OCI-LY3 (cell line): ENCODE results near the gene COX5A.

ENCODE experiments used
- H2AFZ ChIP-seq: fragments of 200-600, 300-600 bp; shearing (Covaris generic); 2 replicates; pipeline ENCODE4 v1.6.0; 2014; ENCODE audit warnings: antibody characterized with exemption, low read depth, low read length
- H3K27ac ChIP-seq: fragments of 200-600, 300-600 bp; sonication (generic); 2 replicates; pipeline ENCODE4 v1.5.1; 2014; ENCODE audit warnings: mild to moderate bottlenecking, low read length, moderate library complexity, mixed read lengths
- H3K27me3 ChIP-seq: fragments of 200-600, 300-600 bp; sonication (generic); 2 replicates; pipeline ENCODE4 v1.6.1; 2014; ENCODE audit warnings: low read depth, low read length, mixed read lengths
- H3K36me3 ChIP-seq: fragments of 200-600, 300-600 bp; sonication (generic); replicated peaks from 2 replicates; pipeline ENCODE3; 2014; ENCODE audit warnings: low read depth, low read length, mixed read lengths
- H3K4me1 ChIP-seq: fragments of 300-600, 200-600 bp; sonication (generic); 2 replicates; pipeline ENCODE4 v1.6.1; 2014; ENCODE audit warnings: low read length, mixed read lengths
- H3K4me2 ChIP-seq: fragments of 200-600, 300-600 bp; sonication (generic); 2 replicates; pipeline ENCODE4 v1.6.1; 2014; ENCODE audit warnings: low read length, mixed read lengths
- H3K4me3 ChIP-seq: fragments of 300-600, 200-600 bp; sonication (generic); 2 replicates; pipeline ENCODE4 v1.5.1; 2014; ENCODE audit warnings: antibody characterized with exemption, mild to moderate bottlenecking, low read length, moderate library complexity
- H3K79me2 ChIP-seq: fragments of 300-600, 200-600 bp; shearing (Covaris generic); 2 replicates; pipeline ENCODE4 v1.6.1; 2014; ENCODE audit warnings: mild to moderate bottlenecking, low read length, mixed read lengths
- H3K9ac ChIP-seq: fragments of 300-600, 200-600 bp; shearing (Covaris generic); 2 replicates; pipeline ENCODE4 v1.6.0; 2014; ENCODE audit warnings: mild to moderate bottlenecking, low read length, moderate library complexity
- H3K9me3 ChIP-seq: fragments of 200-600, 300-600 bp; shearing (Covaris generic); 2 replicates; pipeline ENCODE4 v1.6.1; 2014; ENCODE audit warnings: low read length, mixed read lengths; ENCODE audit not compliant: insufficient read depth
- H4K20me1 ChIP-seq: fragments of 200-600, 300-600 bp; sonication (generic); 2 replicates; pipeline ENCODE4 v1.6.1; 2016; ENCODE audit warnings: low read length, mixed read lengths; ENCODE audit not compliant: insufficient read depth
- EZH2phosphoT487 ChIP-seq: fragments of 200-600 bp; shearing (Covaris generic); IDR thresholded peaks from 2 replicates; pipeline ENCODE4 v1.6.1; 2018; ENCODE audit warnings: antibody characterized with exemption, mixed run types, low read depth
- TF ChIP-seq, protein P1 (sequence below): fragments of 200-600, 300-600 bp; sonication (generic); IDR thresholded peaks from 2 replicates; pipeline ENCODE4 v1.5.1; 2014; ENCODE audit warnings: antibody characterized with exemption, low read length, low read depth

COX5A gene

DNA sequence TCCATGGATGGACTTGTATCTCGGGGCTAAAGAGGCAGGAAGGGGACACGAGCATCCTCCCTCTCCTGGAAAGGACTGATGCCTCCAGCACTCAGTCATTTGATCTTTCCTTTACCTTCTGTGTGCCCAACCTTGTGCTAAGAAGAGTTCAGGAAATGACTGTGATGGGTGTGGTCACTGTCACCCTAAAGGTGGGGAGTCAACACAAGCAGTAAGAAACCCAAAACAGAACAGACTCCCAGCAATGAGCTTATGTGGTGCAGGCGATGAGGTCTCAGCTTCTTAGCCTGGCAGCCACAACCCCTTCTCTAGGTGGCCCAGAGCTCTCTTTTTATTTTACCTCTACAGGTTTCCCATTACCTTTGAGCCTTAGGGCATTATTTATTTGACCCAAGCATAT is 44.2 kb downstream of the COX5A start:
- H3K36me3 ChIP-seq = peaks cover 59% of the 10 kb centered on the region
- H3K4me2 ChIP-seq = peak overlapping the region; percentile 98
- H4K20me1 ChIP-seq = no peaks in the 10 kb centered on the region
- peak overlapping the region; percentile 92 for H3K27ac ChIP-seq
- peaks cover 41% of the 10 kb centered on the region for H3K4me1 ChIP-seq
- peak overlapping the region; percentile 80; the same call in 1 of the 2 replicates for H3K9ac ChIP-seq
- no peak overlapping the region for H2AFZ ChIP-seq
- no peaks in the 10 kb centered on the region for H3K9me3 ChIP-seq
- TF ChIP-seq, protein P1, sequence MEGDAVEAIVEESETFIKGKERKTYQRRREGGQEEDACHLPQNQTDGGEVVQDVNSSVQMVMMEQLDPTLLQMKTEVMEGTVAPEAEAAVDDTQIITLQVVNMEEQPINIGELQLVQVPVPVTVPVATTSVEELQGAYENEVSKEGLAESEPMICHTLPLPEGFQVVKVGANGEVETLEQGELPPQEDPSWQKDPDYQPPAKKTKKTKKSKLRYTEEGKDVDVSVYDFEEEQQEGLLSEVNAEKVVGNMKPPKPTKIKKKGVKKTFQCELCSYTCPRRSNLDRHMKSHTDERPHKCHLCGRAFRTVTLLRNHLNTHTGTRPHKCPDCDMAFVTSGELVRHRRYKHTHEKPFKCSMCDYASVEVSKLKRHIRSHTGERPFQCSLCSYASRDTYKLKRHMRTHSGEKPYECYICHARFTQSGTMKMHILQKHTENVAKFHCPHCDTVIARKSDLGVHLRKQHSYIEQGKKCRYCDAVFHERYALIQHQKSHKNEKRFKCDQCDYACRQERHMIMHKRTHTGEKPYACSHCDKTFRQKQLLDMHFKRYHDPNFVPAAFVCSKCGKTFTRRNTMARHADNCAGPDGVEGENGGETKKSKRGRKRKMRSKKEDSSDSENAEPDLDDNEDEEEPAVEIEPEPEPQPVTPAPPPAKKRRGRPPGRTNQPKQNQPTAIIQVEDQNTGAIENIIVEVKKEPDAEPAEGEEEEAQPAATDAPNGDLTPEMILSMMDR = no peak
- no peak for TF ChIP-seq EZH2phosphoT487
- H3K4me3 ChIP-seq = no peak overlapping the region
- H3K27me3 ChIP-seq = no peaks in the 10 kb centered on the region
- H3K79me2 ChIP-seq = peaks cover 38% of the 10 kb centered on the region

GRCh38 chr15:74892931-74893330 is 44.9 kb downstream of the COX5A start:
- Histone ChIP-seq H3K4me1 (peaks cover 41% of the 10 kb centered on the region), H3K9me3 (no peaks in the 10 kb centered on the region), H3K36me3 (peaks cover 55% of the 10 kb centered on the region), H3K27ac (peak overlapping the region; percentile 92), H3K79me2 (peaks cover 38% of the 10 kb centered on the region), H3K27me3 (no peaks in the 10 kb centered on the region), H3K9ac (peak overlapping the region; percentile 80), H3K4me2 (peak overlapping the region; percentile 98), H3K4me3 (peak overlapping the region; percentile 32), H4K20me1 (no peaks in the 10 kb centered on the region), H2AFZ (no peak overlapping the region)
- TF ChIP-seq, protein P1 = no peak
- TF ChIP-seq EZH2phosphoT487 = no peak

DNA sequence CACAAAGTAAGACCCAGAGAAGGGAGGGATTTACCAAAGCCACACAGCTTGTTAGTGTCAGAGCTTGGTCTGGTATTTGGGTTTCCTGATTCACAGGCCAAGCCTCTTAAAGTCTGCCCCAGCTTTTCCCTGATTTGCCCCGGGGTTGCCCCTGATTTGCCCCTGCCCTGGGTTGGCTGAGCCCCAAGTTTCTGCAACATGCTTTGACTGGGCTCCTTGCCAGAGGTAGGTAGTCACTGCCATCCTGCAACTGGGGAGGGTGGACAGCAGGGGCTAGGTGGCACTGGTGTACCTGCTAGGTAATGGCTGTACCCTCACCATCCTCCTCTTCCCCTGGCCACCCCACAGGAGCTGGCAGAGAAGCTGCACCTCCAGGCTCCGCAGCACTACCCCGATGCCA is 45.6 kb downstream of the COX5A start:
- H3K36me3 ChIP-seq = peaks cover 48% of the 10 kb centered on the region
- peaks cover 41% of the 10 kb centered on the region for H3K4me1 ChIP-seq
- H2AFZ ChIP-seq = no peak overlapping the region
- no peaks in the 10 kb centered on the region for H3K9me3 ChIP-seq
- peak overlapping the region; percentile 93 for H3K9ac ChIP-seq
- H3K4me3 ChIP-seq = peak overlapping the region; percentile 85
- H3K79me2 ChIP-seq = peaks cover 38% of the 10 kb centered on the region
- TF ChIP-seq, protein P1 = peak; percentile 32
- TF ChIP-seq EZH2phosphoT487 = no peak
- H4K20me1 ChIP-seq = no peaks in the 10 kb centered on the region
- no peaks in the 10 kb centered on the region for H3K27me3 ChIP-seq
- peak overlapping the region; percentile 98 for H3K4me2 ChIP-seq
- peak overlapping the region; percentile 92 for H3K27ac ChIP-seq

- peaks cover 38% of the 10 kb centered on the region for H3K79me2 ChIP-seq
- H3K9me3 ChIP-seq = no peaks in the 10 kb centered on the region
- no peaks in the 10 kb centered on the region for H4K20me1 ChIP-seq
- peaks cover 40% of the 10 kb centered on the region for H3K36me3 ChIP-seq
- H3K27me3 ChIP-seq = no peaks in the 10 kb centered on the region
- H2AFZ ChIP-seq = no peak overlapping the region
- peak overlapping the region; percentile 92 for H3K27ac ChIP-seq
- TF ChIP-seq EZH2phosphoT487 = no peak
- TF ChIP-seq, protein P1 = no peak
- peak overlapping the region; percentile 85 for H3K4me3 ChIP-seq
- H3K4me2 ChIP-seq = peak overlapping the region; percentile 98
- H3K4me1 ChIP-seq = peaks cover 42% of the 10 kb centered on the region
- H3K9ac ChIP-seq = peak overlapping the region; percentile 93; the same call in 1 of the 2 replicates
Observed at GRCh38 chr15:74891469-74891868, 46.4 kb downstream of the COX5A start.
